Measurements from ENCODE around the gene RAC2. TPM values are rescaled to one million over a fixed set of nuclear protein-coding genes. Genes with fewer than 3 reads are reported as not detected.
A peak's percentile ranks its signal among the peaks of the same experiment; 100 is the strongest.

The RAC2 gene
- total RNA-seq, 1 donor from 2014 or later: 11.8 TPM

GRCh38 chr22:37275622-37276021 lies 31.6 kb upstream of the RAC2 start:
- no peak for DNase-seq (ENCODE audit: low read depth in 2 of 2)

DNA sequence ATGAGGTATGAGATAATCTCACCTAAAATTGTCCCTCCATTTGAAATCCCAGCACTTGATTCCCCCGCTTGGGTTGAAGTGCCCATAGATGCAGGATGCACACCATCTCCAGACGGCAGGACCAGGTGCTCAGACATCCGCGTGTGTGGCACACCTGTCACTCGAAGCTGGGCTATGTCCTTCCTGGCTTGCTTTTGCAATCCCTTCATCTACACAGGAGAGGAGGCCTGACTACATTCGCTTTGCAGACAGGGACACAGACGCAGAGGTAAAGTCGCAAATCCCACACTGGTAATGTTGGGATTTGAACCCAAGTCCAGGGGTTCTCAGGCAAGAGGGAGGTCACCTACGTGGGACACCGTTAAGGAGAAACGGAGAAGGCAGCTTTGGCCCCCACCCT lies 31.1 kb upstream of the RAC2 start:
- DNase-seq (ENCODE audit: low read depth in 2 of 2): no peak

DNA sequence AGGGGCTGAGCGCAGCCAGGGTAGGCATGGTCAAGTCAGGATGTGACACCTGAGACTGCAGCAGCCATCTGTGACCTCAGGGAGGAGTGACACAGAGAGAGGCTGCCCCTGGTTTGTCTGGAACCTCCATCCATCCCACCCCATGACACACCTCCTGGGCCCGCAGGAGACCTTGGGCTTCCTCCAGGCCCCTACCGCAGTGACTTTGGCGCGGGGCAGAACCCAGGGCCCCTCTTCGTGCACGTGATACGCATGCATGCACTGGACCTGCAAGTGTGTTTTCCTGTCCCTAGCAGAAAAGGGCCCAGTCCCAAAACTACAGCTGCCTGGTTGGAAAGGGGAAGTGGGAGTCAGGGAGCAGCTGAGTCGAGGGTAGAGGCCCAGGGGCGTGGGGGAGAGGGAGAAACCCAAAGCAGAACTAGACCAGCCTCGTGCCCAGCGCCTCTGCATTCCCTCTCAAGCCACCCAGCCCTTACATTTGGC lies 30.4 kb upstream of the RAC2 start:
- DNase-seq (ENCODE audit: low read depth in 2 of 2): no peak

- no peak for DNase-seq (ENCODE audit: low read depth in 2 of 2)
These were observed 29.8 kb upstream of the RAC2 start for GRCh38 chr22:37273846-37274225.

DNA sequence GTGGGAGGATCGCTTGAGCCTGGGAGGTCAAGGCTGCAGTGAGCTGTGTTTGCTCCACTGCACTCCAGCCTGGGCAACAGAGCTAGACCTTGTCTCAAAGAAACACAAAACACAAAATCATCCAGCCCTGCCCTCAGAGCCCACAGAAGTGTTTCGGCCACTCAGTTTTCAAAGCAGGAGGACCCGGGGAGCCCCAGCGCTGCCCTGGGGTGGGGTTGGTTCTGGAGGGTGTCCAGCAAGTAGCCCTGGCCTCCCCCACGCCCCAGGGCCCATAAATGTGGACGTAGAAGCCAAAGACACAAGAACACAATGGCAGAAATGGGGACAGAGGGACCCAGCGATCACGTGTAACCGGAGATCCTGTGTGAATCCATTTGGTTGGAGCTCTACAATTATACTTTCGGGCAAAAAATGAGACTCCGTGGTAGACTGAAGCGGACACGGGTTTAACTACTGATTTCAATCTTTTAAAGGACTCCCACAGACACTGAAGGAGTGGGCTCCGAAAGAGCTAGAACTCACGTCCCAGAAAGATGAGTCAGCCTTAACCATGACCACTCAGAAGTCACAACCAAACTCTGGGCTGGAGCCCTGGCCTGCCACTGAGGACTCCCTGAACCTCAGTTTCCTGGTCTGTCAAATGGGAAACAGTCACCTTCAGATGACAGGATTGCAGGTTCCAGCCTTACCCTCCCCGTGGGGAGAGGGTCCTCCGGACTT lies 29.2 kb upstream of the RAC2 start:
- DNase-seq (ENCODE audit: low read depth in 2 of 2): peak in 1 of 2 donors; percentile 12

DNA sequence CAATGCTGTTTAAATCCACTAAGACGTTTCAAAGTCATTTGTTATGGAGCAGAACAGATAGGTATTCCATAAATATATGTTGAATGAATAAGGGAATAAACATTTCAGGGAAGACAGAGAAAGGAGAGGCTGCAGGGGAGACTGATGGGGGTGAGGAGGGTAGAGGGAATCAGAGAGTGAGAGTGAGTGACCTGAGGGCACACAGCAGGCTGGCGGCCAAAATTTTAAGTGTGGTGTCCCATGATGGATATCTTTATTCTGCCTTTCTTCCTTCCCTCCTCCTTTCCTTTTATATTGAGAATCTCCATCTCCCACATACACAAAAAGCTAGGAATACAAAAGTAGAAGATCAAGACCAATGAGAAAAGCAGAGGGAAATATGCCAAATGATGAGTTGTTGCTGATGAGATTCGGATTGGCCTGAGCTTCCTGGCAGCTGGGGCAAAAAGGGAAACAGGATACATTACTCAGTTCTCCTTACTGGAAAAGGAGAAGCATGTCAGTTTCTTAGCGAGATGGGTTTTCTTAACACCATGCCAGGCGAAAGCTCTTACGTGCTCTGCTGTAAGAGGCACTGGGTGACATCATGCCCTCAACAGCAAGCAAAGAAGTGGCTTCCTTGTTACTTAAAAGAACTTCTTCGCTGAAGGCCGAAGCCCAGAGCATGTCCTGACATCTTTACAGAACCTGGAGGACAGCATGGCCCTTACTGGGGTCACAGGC lies 27.0 kb upstream of the RAC2 start:
- peak in 1 of 2 donors; percentile 38 for DNase-seq (ENCODE audit: low read depth in 2 of 2)

- no peak for DNase-seq (ENCODE audit: low read depth in 2 of 2)
These were observed 26.0 kb upstream of the RAC2 start for GRCh38 chr22:37269936-37270678.

DNA sequence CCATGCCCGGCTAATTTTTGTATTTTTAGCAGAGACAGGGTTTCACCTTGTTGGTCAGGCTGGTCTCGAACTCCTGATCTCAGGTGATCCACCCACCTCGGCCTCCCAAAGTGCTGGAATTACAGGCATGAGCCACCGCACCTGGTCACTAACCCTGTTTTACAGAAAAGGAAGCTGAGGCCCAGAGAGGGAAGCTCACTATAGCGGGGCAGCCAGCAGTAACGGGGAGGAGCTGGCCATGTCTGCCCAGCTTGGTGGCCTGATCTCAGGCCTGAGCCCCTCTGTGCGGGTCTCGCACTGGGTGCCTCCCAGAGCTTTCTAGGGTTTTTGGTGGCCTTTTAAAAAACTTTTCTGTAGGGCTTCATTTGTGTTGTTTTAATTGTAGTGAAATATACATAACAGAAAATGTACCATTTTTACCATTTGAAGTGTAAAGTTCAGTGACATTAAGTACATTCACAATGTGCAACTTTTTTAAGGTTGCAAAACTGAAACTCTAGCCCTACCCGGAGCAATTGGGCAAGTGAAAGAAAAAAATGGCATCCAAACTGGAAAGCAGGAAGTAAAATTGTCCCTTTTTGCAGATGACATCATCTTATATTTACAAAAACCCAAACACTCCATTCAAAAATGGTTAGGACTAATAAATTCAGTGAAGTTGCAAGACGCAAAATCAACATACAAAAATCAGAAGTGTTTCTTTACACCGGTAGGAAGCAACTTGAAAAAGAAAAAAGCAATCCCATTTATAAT lies 23.8 kb upstream of the RAC2 start:
- no peak for DNase-seq (ENCODE audit: low read depth in 2 of 2)

GRCh38 chr22:37267135-37267587 lies 23.1 kb upstream of the RAC2 start:
- DNase-seq (ENCODE audit: low read depth in 2 of 2): peak in 1 of 2 donors; percentile 35

- no peak for DNase-seq (ENCODE audit: low read depth in 2 of 2)
These were observed 22.6 kb upstream of the RAC2 start for GRCh38 chr22:37266581-37267134.

GRCh38 chr22:37263966-37264887 lies 20.2 kb upstream of the RAC2 start:
- DNase-seq (ENCODE audit: low read depth in 2 of 2): no peak

DNA sequence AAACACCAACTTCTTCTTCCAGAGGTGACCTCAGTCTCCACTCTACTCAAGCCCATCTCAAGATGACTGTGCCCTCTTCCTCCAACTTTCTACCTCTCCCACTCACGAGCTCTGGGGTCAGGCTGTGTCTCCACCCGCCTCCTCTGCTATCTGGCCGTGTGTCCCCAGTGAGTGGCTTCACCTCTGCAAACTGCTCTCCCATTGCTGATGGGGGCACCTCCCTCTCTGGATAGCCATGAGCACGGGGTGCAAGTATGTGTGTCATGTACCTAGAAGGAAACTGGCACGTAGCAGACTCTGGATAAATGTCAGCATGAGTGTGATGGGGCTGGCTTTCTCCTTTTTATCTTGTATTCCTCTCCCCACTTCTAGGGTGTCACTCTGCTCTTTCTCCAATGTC lies 18.3 kb upstream of the RAC2 start:
- DNase-seq (ENCODE audit: low read depth in 2 of 2): no peak

- peak in 1 of 2 donors; percentile 66 for DNase-seq (ENCODE audit: low read depth in 2 of 2)
These were observed 16.9 kb upstream of the RAC2 start for GRCh38 chr22:37260901-37261336.

GRCh38 chr22:37260155-37260795 lies 16.2 kb upstream of the RAC2 start:
- DNase-seq (ENCODE audit: low read depth in 2 of 2): no peak

GRCh38 chr22:37259540-37260029 lies 15.5 kb upstream of the RAC2 start:
- peak in 1 of 2 donors; percentile 62 for DNase-seq (ENCODE audit: low read depth in 2 of 2)

GRCh38 chr22:37258753-37259401 lies 14.8 kb upstream of the RAC2 start:
- DNase-seq (ENCODE audit: low read depth in 2 of 2): no peak

DNA sequence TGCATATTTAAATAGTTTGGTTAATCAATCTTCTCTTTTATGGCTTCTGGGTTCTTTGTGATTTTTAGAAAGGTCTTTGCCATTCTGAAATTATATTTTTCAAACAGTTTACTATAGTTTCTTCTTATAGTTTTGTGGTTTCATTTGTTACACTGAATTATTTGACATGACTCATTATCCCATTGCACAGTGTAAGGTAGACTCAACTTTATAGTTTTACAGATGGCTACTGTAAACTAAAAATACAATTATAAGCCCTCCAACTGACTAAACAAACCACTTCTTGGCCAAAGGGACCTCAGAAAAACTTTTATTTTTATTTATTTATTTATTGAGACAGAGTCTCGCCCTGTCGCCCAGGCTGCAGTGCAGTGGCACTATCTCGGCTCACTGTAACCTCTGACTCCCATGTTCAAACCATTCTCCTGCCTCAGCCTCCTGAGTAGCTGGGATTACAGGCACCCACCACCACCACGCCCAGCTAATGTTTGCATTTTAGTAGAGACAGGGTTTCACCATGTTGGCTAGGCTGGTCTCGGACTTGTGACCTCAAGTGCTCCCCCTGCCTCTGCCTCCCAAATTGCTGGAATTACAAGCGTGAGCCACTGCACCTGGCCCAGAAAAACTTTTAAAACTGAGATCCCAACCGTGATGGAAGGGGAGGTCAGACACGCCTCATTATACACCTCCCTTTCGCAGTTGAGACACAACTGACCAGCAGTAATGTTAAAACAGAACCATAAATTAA lies 14.1 kb upstream of the RAC2 start:
- DNase-seq (ENCODE audit: low read depth in 2 of 2): no peak

Measured in dermis microvascular lymphatic vessel endothelial cell (primary cell).